GM19025 (cell line): ENCODE measurements around the gene PLGRKT.
"Not testable (repeated sequence)": the region's sequence is repeated elsewhere in the genome, so short reads cannot be mapped to it uniquely, and the experiment has no call there.

Experiments
- ATAC-seq: cut with Tn5 transposase; IDR thresholded peaks from one replicate; pipeline ENCODE4 v1.9.1; 2021; ENCODE audit warnings: mild to moderate bottlenecking, low read depth, moderate library complexity; ENCODE audit not compliant: unreplicated experiment

Gene PLGRKT

GRCh38 chr9:5326893-5327548 lies 110.7 kb downstream of the PLGRKT start:
- ATAC-seq = no peak

- ATAC-seq = no peak
These were observed 111.5 kb downstream of the PLGRKT start for GRCh38 chr9:5326187-5326586.

- not testable (repeated sequence) for ATAC-seq
These were observed 116.1 kb downstream of the PLGRKT start for GRCh38 chr9:5321601-5322000.

- no peak for ATAC-seq
These were observed 116.7 kb downstream of the PLGRKT start for GRCh38 chr9:5321058-5321457.

GRCh38 chr9:5316406-5316805 lies 121.3 kb downstream of the PLGRKT start:
- not testable (repeated sequence) for ATAC-seq

- no peak for ATAC-seq
These were observed 122.4 kb downstream of the PLGRKT start for GRCh38 chr9:5315187-5315923.

- ATAC-seq = no peak
These were observed 126.9 kb downstream of the PLGRKT start for GRCh38 chr9:5310851-5311250.
